ENCODE results near the gene USP33. TPM values are rescaled to one million over a fixed set of nuclear protein-coding genes. Genes with fewer than 3 reads are reported as not detected.

USP33 gene
- total RNA-seq, 1 experiment from 2014 or later, result 103 TPM

GRCh38 chr1:77744576-77744975, 15.1 kb downstream of the USP33 start:
- no peak for DNase-seq (ENCODE audit: low spot score)

GRCh38 chr1:77742011-77742555, 17.6 kb downstream of the USP33 start:
- peaks cover 11% of the 10 kb centered on the region for H3K4me1 ChIP-seq (ENCODE audit: insufficient read depth, low read length, poor library complexity, severe bottlenecking)
- no peaks in the 10 kb centered on the region for H3K27me3 ChIP-seq (replicated peaks; ENCODE audit: insufficient read depth, low read depth, low read length, poor library complexity)
- BruUV-seq (replicated peaks), result no TSS peak
- TF ChIP-seq CTCF (conservative IDR thresholded peaks at IDR 0.05; ENCODE audit: low read depth, low read length) (no peak), EZH2 (IDR thresholded peaks at IDR 0.05; ENCODE audit: borderline replicate concordance, low read depth, low read length, poor library complexity, severe bottlenecking) (no peak)
- H3K9me3 ChIP-seq (ENCODE audit: low read depth, low read length, poor library complexity, severe bottlenecking), result no peaks in the 10 kb centered on the region
- peak; percentile 60 for DNase-seq (ENCODE audit: low spot score)
- CTCF ChIA-PET, result no interaction called here
- no peak overlapping the region for H3K4me3 ChIP-seq (ENCODE audit: low read depth, low read length, poor library complexity, severe bottlenecking)
- no peak overlapping the region for H3K27ac ChIP-seq (ENCODE audit: low read depth, low read length, poor library complexity, severe bottlenecking)
- H3K36me3 ChIP-seq (ENCODE audit: insufficient read depth, low read length, poor library complexity, severe bottlenecking), result peaks cover 32% of the 10 kb centered on the region
- POLR2A ChIA-PET (ENCODE audit: low non-redundant PET), result interaction anchor here (0.6 kb wide), 2 partner anchors 232 to 395 kb away, joined by 4 read pairs; no protein-coding TSS in a partner anchor
- intact Hi-C loops (cut with micrococcal nuclease; ENCODE audit: unreplicated experiment), result no loop called here

More at GRCh38 chr1:77744576-77744975, 15.1 kb downstream of the USP33 start:
- Histone ChIP-seq H3K9me3 (ENCODE audit: low read depth, low read length, poor library complexity, severe bottlenecking) (no peaks in the 10 kb centered on the region), H3K4me3 (ENCODE audit: low read depth, low read length, poor library complexity, severe bottlenecking) (no peak overlapping the region), H3K36me3 (ENCODE audit: insufficient read depth, low read length, poor library complexity, severe bottlenecking) (peaks cover 9% of the 10 kb centered on the region), H3K4me1 (ENCODE audit: insufficient read depth, low read length, poor library complexity, severe bottlenecking) (peaks cover 24% of the 10 kb centered on the region), H3K27ac (ENCODE audit: low read depth, low read length, poor library complexity, severe bottlenecking) (no peak overlapping the region), H3K27me3 (replicated peaks; ENCODE audit: insufficient read depth, low read depth, low read length, poor library complexity) (no peaks in the 10 kb centered on the region)
- no TSS peak for BruUV-seq (replicated peaks)
- POLR2A ChIA-PET (ENCODE audit: low non-redundant PET), result interaction anchor here (0.7 kb wide), 1 partner anchor 10 kb away, joined by 5 read pairs; no protein-coding TSS in a partner anchor
- intact Hi-C loops (cut with micrococcal nuclease; ENCODE audit: unreplicated experiment), result no loop called here
- CTCF ChIA-PET, result no interaction called here
- TF ChIP-seq CTCF (conservative IDR thresholded peaks at IDR 0.05; ENCODE audit: low read depth, low read length) (no peak), EZH2 (IDR thresholded peaks at IDR 0.05; ENCODE audit: borderline replicate concordance, low read depth, low read length, poor library complexity, severe bottlenecking) (no peak)

GRCh38 chr1:77741316-77741715, 18.3 kb downstream of the USP33 start:
- ChIA-PET POLR2A (ENCODE audit: low non-redundant PET) (interaction anchor here (0.6 kb wide), 2 partner anchors 232 to 394 kb away, joined by 4 read pairs; no protein-coding TSS in a partner anchor), CTCF (no interaction called here)
- no peaks in the 10 kb centered on the region for H3K27me3 ChIP-seq (replicated peaks; ENCODE audit: insufficient read depth, low read depth, low read length, poor library complexity)
- DNase-seq (ENCODE audit: low spot score), result no peak
- H3K9me3 ChIP-seq (ENCODE audit: low read depth, low read length, poor library complexity, severe bottlenecking), result no peaks in the 10 kb centered on the region
- peaks cover 36% of the 10 kb centered on the region for H3K36me3 ChIP-seq (ENCODE audit: insufficient read depth, low read length, poor library complexity, severe bottlenecking)
- no TSS peak for BruUV-seq (replicated peaks)
- no peak for TF ChIP-seq EZH2 (IDR thresholded peaks at IDR 0.05; ENCODE audit: borderline replicate concordance, low read depth, low read length, poor library complexity, severe bottlenecking)
- TF ChIP-seq CTCF (conservative IDR thresholded peaks at IDR 0.05; ENCODE audit: low read depth, low read length), result no peak
- no peak overlapping the region for H3K27ac ChIP-seq (ENCODE audit: low read depth, low read length, poor library complexity, severe bottlenecking)
- H3K4me1 ChIP-seq (ENCODE audit: insufficient read depth, low read length, poor library complexity, severe bottlenecking), result peaks cover 11% of the 10 kb centered on the region
- no peak overlapping the region for H3K4me3 ChIP-seq (ENCODE audit: low read depth, low read length, poor library complexity, severe bottlenecking)
- intact Hi-C loops (cut with micrococcal nuclease; ENCODE audit: unreplicated experiment), result no loop called here

All from A673 (cell line).